LNCAP (cell line): ENCODE results near the gene ELK3.

Source experiments
- CTCF ChIP-seq: fragments of 450-650 bp; IDR thresholded peaks from 2 replicates; pipeline ENCODE4 v1.5.1; 2017; ENCODE audit warnings: mild to moderate bottlenecking

Gene ELK3

GRCh38 chr12:96171905-96172304 is 22.3 kb upstream of the ELK3 start:
- TF ChIP-seq CTCF, result no peak

GRCh38 chr12:96172981-96173380 is 21.2 kb upstream of the ELK3 start:
- no peak for TF ChIP-seq CTCF

- TF ChIP-seq CTCF, result no peak
These were observed 17.6 kb upstream of the ELK3 start for GRCh38 chr12:96176575-96176974.

GRCh38 chr12:96177013-96177412 is 17.2 kb upstream of the ELK3 start:
- no peak for TF ChIP-seq CTCF

- no peak for TF ChIP-seq CTCF
These were observed 10.3 kb upstream of the ELK3 start for GRCh38 chr12:96183734-96184370.

- TF ChIP-seq CTCF, result no peak
These were observed 8.3 kb upstream of the ELK3 start for GRCh38 chr12:96185914-96186313.

GRCh38 chr12:96186607-96187301 is 7.4 kb upstream of the ELK3 start:
- TF ChIP-seq CTCF, result no peak

GRCh38 chr12:96187956-96188355 is 6.2 kb upstream of the ELK3 start:
- no peak for TF ChIP-seq CTCF
